ENCODE results near the gene ADGRE2.
"Not testable (repeated sequence)": the region's sequence is repeated elsewhere in the genome, so short reads cannot be mapped to it uniquely, and the experiment has no call there.

Gene ADGRE2

DNA sequence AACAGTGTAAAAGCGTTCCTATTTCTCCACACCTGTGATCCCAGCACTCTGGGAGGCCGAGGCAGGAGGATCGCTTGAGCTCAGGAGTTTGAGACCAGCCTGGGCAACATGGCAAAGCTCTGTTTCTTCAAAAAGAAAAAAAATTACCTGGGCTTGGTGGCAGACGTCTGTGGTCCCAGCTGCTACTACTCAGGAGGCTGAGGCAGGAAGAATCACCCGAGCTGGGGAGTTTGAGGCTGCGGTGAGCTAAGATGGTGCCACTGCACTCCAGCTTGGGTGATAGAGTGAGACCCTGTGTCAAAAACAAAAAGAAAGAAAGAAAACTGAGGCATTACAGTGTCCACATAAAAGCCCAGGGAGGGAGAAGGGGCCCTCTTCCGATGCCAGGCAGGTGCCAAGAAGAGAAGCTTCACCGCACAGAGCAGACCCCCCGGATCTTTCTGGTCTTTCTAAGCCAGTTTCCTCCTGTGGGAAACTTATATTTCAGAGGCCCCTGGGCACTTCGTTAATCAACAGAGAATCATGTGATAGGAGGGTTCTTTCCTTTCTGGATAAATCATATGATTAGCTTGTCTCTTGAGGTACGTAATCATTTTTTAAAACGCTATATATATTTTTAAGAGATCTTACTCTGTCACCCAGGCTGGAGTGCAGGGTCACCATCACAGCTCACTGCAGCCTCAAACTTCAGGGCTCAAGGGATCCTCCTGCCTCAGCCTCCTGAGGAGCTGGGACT is at the start of gene ADGRE2:
Gene ADGRE2 (minus strand): TSS at position 451 of the 736 bp plus-strand sequence. CDS start 1,804 bp downstream, outside the sequence.
- not testable (repeated sequence) for DNase-seq (ENCODE audit: low read depth in 2 of 2)

- no peak for DNase-seq (ENCODE audit: low read depth in 2 of 2)
These were observed 47.6 kb upstream of the ADGRE2 start for GRCh38 chr19:14826006-14826405.

DNA sequence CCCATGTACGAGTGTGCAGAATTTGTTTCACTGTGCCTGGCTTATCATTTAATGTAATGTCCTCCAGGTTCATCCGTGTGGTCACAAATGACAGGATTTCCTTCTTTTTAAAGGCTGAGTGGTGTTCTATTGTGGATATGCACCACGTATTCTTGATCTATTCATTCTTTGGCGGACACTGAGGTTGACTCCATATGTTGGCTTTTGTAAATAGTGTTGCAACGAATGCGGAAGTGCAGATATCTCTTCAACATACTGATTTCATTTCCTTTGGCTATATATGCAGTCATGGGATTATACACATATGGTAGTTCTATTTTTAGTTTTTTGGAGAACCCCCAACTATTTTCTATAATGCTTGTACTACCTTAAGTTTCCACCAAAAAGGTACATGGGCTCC is 43.6 kb upstream of the ADGRE2 start:
- DNase-seq (ENCODE audit: low read depth in 2 of 2), result peak in 1 of 2 experiments; percentile 0

DNA sequence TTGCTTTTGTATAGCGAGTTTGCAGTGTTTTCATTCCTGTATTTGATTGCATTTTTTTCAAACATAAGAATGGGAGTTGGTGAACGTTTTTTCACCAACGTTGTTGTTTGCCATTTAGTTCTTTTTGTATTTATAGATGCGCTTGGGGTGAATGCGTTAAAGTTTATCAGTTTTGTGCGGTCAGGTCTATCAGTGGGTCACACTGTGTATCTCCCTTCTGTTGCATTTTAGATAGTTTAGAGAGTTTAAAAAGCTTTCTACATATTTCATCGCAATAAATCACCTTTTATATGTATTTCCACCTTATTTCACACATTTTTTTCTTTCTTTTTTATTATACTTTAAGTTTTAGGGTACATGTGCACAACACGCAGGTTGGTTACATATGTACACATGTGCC is 40.2 kb upstream of the ADGRE2 start:
- no peak for DNase-seq (ENCODE audit: low read depth in 2 of 2)

DNA sequence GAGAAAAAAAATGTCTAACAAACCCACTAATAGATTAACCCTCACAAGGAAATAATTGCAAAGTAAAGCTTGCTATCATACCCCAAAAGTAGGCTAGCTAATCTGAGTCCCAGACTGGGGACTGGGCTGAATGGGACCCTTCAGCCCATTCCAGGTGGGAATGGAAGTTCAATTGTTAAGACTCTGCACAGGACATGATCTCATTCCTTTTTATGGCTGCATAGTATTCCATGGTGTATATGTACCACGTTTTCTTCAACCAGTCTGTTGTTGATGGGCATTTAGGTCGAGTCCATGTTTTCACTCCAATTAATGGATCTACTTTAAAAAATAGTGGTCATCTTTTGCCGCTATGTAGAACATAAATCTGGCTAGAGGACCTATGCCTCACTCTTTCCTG is 38.7 kb upstream of the ADGRE2 start:
- no peak for DNase-seq (ENCODE audit: low read depth in 2 of 2)

GRCh38 chr19:14814982-14815652 is 36.8 kb upstream of the ADGRE2 start:
- no peak for DNase-seq (ENCODE audit: low read depth in 2 of 2)

GRCh38 chr19:14809272-14810057 is 31.1 kb upstream of the ADGRE2 start:
- DNase-seq (ENCODE audit: low read depth in 2 of 2), result no peak

- no peak for DNase-seq (ENCODE audit: low read depth in 2 of 2)
These were observed 26.4 kb upstream of the ADGRE2 start for GRCh38 chr19:14804765-14805164.

DNA sequence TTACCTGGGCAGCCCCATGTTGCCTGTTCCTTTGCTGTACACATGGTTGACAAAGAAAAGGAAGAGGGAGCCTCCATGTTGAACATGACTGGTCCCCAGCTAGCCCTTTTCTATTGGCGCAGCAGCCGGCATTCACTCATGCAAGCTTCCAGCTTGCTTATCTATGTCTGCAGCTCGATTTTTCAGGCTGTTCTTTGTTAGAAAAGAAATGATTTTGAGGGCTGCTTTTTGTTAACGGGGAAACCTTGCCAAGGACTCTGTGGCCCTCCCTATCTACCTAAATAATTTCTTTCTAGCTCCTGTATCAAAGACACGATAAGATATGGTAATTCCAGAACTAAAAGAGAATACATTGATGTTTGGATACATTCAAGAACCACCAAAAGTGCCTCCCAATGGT is 20.4 kb upstream of the ADGRE2 start:
- DNase-seq (ENCODE audit: low read depth in 2 of 2), result no peak

GRCh38 chr19:14796021-14796420 is 17.7 kb upstream of the ADGRE2 start:
- DNase-seq (ENCODE audit: low read depth in 2 of 2), result no peak

- no peak for DNase-seq (ENCODE audit: low read depth in 2 of 2)
These were observed 16.8 kb upstream of the ADGRE2 start for GRCh38 chr19:14795078-14795721.

DNA sequence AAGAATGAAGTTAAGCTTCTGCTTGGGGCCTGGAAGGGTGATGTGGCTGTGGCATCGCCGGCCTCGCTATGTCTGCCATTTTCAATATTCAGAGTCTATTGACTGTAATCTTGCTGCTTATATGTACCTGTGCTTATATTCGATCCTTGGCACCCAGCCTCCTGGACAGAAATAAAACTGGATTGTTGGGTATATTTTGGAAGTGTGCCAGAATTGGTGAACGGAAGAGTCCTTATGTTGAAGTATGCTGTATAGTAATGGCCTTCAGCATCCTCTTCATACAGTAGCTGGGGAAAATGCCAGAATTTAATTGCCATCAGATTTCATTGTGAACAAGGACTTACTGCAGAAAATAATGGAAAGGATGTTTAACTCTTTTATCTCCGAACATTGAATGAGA is 13.9 kb upstream of the ADGRE2 start:
- DNase-seq (ENCODE audit: low read depth in 2 of 2), result not testable (repeated sequence)

DNA sequence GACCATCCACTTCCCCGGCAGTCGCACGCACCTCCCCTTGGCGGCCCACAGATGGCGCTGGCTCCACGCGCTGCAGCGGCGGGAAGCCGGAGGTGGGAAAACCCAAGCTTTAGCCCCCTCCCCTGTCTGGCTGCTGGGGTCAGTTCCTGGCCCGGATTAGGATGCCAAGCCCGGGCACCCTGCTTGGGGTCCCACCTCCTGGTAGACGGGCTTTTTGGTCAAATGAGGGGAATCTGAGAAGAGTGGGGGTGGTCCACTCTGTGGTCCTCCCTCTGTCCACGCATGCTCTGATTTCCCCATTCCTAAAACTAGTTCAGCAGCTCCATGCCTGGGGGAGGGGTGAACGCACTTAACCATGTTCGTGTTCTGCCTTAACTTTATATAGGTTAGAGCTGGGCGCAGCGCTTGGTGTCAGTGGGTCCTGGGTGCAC is 8.1 kb upstream of the ADGRE2 start:
- no peak for DNase-seq (ENCODE audit: low read depth in 2 of 2)

GRCh38 chr19:14785102-14785793 is 6.9 kb upstream of the ADGRE2 start:
- DNase-seq (ENCODE audit: low read depth in 2 of 2), result not testable (repeated sequence)

DNA sequence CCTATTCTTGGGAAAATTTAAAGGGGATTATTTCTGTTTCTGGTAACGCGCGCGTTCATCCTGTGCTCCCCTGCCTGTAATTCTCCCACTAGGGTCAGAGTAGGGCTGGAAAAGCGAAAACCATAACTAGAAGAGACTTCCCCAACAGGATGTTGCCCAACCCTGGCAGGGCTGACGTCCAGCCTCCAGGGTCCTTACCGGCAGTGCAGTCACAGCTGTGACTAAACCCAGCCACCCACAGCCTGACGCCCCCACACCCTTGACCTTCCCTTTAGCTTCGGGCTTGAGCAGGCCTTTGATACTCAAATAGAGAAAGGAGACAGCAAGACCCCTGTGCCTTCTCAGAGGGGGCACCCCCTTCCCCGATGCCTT is 6.4 kb upstream of the ADGRE2 start:
- DNase-seq (ENCODE audit: low read depth in 2 of 2), result not testable (repeated sequence)

DNA sequence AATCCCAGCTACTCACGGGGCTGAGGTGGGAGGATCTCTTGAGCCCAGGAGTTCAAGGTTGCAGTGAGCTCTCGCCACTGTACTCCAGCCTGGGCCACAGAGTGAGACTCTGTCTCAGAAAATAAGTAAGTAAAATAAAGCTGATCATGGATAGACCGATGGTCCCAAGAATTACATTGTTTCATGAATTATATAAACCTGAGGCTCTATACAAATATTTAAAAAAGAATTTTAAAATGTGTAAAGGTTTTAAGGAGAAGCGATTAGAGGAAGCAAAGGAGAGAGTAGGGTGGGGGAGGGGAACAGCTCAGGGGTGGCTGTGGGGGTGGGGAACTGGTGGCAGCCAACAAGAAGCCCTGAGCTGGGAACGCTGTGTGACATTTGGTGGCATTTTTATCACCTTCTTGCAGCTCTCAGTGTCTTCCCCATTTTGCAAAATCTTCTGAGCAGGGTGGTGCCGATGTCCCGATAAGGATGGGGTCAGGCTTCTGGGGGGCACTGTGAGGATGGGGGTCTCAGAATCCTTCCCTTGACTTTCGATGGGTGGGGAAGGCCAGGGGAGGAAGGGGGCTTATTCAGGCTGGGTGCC is 5.1 kb upstream of the ADGRE2 start:
- not testable (repeated sequence) for DNase-seq (ENCODE audit: low read depth in 2 of 2)

DNA sequence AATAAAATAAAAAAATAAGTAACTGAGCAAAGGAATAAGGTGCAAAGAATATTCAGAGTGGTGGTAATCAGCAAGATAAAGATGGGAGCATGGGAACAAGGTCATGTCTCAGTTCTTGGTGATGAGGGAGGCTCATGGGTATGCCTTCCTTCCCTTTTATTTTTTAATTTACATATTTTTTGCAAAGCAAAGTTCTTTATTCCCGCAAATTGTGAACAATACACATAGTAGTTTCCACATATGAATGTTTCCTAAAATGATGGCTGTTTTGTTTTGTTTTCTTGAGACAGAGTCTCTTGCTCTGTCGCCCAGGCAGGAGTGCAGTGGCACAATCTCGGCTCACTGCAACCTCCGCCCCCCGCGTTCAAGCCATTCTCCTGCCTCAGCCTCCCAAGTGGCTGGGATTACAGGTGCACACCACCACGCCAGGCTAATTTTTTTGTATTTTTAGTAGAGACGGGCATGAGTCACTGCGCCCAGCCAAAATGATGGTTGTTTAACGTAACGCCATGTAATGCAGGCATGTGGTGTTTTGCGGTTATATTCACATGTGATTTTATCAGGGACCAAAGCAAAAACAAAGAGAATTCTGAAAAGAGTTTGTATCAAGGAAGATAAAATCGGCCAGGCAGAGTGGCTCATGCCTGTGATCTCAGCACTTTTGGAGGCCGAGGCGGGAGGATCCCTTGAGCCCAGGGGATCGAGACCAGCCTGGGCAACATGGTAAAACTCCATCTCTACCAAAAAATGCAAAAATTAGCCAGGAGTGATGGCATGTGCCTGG is 4.5 kb upstream of the ADGRE2 start:
- DNase-seq (ENCODE audit: low read depth in 2 of 2), result no peak

GRCh38 chr19:14781713-14782536 is 3.6 kb upstream of the ADGRE2 start:
- not testable (repeated sequence) for DNase-seq (ENCODE audit: low read depth in 2 of 2)

DNA sequence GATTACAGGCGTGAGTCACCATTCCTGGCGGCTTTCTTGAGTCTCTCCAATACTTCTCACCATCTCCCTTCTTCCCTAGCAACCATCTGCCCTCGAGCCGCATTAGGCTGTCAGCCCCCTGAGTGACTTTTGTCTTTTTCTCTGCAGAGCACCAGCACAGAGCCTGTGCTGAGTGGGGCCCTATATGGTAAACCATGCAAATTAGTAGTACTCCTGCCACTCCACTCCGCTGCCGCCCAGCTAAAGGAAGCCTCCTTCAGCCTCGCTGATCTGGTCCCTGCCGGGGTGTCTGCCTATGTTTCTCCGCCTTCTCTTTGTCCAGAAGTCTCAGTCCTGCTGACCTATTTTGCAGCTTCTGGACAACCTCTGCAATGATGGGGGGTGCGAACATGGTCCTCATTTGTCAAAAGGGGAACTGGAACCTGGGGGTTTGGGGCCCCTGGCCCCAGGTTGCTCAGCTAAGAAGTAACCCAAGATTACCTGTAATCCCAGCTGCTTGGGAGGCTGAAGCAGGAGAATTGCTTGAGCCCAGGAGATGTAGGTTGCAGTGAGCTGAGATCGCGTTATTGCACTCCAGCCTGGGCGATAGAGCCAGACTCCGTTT is 2.4 kb upstream of the ADGRE2 start:
- not testable (repeated sequence) for DNase-seq (ENCODE audit: low read depth in 2 of 2)

Measured in fibroblast of skin of left biceps (primary cell).